Fibroblast of the aortic adventitia (primary cell): ENCODE results near the gene UNKL. TPM values are rescaled to one million over a fixed set of nuclear protein-coding genes. Genes with fewer than 3 reads are reported as not detected.

Experiments used
- DNase-seq: peaks from one replicate; pipeline ENCODE4 v3.0.0-alpha.2; 2010; ENCODE audit warnings: low read depth
- H3K4me3 ChIP-seq: 2 replicates; pipeline ENCODE4 v1.5.1; 2011; ENCODE audit warnings: low read depth, mild to moderate bottlenecking, control low read depth, low read length, moderate library complexity
- total RNA-seq: library from RNA; depleted of rRNA; stranded (reverse); fragments of >200 nt; gene quantifications from 2 replicates; pipeline ENCODE4 v1.2.3, GENCODE V29; 2012; ENCODE audit warnings: low replicate concordance
- TF ChIP-seq, protein P1 (sequence below): IDR thresholded peaks from 2 replicates; pipeline ENCODE4 v1.5.1; 2011; ENCODE audit warnings: mild to moderate bottlenecking, low read length, control low read depth, inconsistent platforms; ENCODE audit not compliant: insufficient read depth

UNKL gene
- total RNA-seq, 1 donor, result 11.5 TPM

GRCh38 chr16:1394367-1394951 is 20.0 kb downstream of the UNKL start:
- H3K4me3 ChIP-seq, result no peak overlapping the region
- TF ChIP-seq, protein P1, sequence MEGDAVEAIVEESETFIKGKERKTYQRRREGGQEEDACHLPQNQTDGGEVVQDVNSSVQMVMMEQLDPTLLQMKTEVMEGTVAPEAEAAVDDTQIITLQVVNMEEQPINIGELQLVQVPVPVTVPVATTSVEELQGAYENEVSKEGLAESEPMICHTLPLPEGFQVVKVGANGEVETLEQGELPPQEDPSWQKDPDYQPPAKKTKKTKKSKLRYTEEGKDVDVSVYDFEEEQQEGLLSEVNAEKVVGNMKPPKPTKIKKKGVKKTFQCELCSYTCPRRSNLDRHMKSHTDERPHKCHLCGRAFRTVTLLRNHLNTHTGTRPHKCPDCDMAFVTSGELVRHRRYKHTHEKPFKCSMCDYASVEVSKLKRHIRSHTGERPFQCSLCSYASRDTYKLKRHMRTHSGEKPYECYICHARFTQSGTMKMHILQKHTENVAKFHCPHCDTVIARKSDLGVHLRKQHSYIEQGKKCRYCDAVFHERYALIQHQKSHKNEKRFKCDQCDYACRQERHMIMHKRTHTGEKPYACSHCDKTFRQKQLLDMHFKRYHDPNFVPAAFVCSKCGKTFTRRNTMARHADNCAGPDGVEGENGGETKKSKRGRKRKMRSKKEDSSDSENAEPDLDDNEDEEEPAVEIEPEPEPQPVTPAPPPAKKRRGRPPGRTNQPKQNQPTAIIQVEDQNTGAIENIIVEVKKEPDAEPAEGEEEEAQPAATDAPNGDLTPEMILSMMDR, result no peak
- no peak for DNase-seq

DNA sequence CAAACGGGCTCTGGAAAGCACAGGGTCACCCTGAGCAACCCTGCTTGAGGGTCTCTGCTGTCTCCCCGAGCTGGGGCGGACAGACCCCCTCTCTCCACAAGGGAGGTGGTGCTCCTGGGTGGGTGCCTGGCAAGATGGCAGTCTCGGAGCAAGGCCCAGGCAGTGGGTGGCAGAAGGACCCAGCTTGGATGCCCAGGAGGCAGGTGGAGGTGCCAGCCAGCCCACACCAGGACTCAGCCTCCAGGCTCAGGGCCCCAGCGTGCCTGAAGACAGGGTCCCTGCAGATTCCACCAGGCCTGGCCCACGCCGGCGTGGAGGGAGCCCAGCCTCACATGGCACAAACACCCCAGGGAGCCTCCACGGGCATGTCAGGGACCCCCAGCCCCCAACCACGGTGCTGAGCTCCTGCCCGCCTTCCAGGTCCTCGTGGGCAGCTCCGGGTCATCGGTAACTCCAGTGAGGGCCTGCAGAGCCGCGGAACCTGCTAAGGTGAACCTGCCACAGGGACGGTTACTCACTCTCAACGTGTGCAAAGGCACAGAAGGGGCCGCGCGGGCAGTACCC is 20.8 kb downstream of the UNKL start:
- no peak for DNase-seq
- TF ChIP-seq, protein P1, result no peak
- H3K4me3 ChIP-seq, result no peak overlapping the region

DNA sequence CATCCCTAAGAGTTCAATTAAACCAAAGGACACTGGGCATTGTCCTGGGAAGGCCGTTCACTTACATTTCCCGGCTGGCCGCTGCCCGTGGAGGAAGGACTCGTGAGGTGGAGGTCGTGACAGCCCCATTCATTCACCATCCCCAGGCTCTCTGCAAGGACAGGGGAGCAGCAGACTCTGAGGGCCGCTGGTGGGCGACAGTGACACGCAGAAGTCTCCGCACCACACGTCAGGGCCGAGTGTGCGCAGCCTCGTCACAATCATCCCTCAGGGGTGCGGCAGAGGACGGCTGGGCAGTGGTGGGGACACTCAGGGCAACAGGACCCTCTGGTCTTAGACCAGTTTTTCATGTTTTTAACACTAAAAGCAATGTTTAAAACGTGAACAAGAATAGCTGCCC is 21.7 kb downstream of the UNKL start:
- DNase-seq, result no peak
- TF ChIP-seq, protein P1, result no peak
- H3K4me3 ChIP-seq, result no peak overlapping the region

DNA sequence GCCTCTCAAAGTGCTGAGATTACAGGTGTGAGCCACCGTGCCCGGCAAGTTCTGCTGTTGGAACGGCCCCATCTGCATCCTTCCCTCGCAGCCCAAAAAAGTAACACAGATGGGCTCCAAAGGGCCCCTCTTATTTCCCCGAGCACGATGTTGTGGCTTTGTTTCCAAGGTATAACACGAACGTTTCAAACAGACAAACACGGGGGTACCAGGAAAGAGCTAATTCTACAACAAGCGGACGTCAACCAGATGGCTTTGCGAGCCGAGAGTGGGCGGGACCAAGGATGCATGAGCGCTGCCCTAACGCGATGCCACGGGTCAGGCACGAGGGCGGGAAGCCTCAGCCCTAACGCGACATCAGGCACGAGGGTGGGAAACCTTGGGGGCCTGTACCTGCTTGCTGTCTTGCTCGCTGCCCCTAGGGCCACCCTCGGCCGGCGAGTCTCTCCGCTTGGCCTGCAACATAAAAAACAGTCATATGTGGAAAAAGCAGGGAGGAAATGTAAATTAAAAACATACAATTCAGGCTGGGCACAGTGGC is 24.2 kb downstream of the UNKL start:
- H3K4me3 ChIP-seq, result no peak overlapping the region
- no peak for DNase-seq
- TF ChIP-seq, protein P1, result no peak

GRCh38 chr16:1389762-1390161 is 24.7 kb downstream of the UNKL start:
- DNase-seq, result no peak
- no peak overlapping the region for H3K4me3 ChIP-seq
- TF ChIP-seq, protein P1, result no peak

- no peak for DNase-seq
- H3K4me3 ChIP-seq, result no peak overlapping the region
- TF ChIP-seq, protein P1, result no peak
These were observed 27.2 kb downstream of the UNKL start for GRCh38 chr16:1387331-1387730.
